LNCaP clone FGC (cell line): Measurements from ENCODE around the gene PRTG.

Experiments
- DNase-seq: peaks from one replicate; pipeline ENCODE4 v3.0.0-alpha.2; 2011; ENCODE audit warnings: low read depth
- H3K4me3 ChIP-seq: 2 replicates; pipeline ENCODE4 v1.5.1; 2011; ENCODE audit warnings: mild to moderate bottlenecking, low read depth, low read length, control low read depth
- TF ChIP-seq, protein P1 (sequence below): IDR thresholded peaks from 2 replicates; pipeline ENCODE4 v1.5.1; 2012; ENCODE audit warnings: mild to moderate bottlenecking; ENCODE audit not compliant: control insufficient read depth, insufficient read depth; ENCODE audit errors: extremely low read depth

PRTG gene

DNA sequence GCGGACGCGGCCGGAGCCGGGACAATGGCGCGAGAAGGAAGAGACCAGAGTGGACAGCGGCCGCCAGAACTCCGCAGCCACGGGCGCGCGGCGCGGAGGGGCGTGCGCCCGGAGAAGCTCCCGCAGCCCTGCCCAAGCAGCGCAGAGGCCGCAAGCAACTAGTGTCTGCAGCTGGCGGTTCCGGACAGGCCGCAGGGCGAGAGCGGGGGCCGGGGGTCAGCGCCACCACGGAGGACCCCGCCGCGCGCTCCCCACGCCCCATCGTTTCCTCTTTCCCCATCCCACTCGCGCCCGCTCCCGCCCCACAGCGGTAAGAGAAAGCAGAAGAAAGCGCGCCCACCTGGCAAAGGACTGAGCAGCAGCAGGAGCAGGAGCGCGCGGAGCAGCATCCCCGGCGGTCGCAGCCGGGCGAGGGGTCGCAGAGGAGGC is 440 bp downstream of the PRTG start:
- H3K4me3 ChIP-seq: peak overlapping the region; percentile 60
- no peak for DNase-seq
- TF ChIP-seq, protein P1, sequence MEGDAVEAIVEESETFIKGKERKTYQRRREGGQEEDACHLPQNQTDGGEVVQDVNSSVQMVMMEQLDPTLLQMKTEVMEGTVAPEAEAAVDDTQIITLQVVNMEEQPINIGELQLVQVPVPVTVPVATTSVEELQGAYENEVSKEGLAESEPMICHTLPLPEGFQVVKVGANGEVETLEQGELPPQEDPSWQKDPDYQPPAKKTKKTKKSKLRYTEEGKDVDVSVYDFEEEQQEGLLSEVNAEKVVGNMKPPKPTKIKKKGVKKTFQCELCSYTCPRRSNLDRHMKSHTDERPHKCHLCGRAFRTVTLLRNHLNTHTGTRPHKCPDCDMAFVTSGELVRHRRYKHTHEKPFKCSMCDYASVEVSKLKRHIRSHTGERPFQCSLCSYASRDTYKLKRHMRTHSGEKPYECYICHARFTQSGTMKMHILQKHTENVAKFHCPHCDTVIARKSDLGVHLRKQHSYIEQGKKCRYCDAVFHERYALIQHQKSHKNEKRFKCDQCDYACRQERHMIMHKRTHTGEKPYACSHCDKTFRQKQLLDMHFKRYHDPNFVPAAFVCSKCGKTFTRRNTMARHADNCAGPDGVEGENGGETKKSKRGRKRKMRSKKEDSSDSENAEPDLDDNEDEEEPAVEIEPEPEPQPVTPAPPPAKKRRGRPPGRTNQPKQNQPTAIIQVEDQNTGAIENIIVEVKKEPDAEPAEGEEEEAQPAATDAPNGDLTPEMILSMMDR: no peak

DNA sequence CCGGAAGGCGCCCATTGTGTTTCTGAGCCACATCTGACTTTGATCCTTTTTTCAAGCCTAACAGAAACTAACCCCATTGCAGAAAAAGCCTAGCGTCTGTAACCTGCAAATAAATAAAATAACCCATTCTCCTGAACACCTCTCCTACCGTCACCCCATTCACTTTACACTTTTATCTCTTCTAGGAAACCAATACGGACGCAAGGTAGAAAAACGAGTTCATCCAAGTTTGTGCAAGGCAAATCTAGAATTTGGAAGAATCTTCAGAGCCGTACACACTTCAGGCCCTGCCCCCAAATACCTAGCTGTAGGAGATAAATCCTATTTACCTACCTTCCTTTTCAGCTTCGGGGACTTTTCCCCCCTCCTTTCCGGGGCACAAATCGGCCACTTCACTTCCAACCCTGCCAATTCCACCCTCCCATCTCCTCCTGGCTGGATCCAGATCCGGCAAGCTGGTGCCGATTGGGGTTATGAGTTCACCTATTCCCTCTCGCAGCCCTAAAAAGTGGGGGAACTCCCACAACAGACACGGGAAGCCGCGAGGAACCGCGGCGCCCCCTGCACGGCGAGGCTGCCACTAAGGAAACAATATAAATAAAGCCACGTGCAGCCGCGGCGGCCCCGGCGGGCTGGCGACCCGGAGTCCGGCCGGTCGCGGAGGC is 987 bp downstream of the PRTG start:
- DNase-seq: no peak
- TF ChIP-seq, protein P1: peak; percentile 17; the same call in 1 of the 2 replicates
- peak overlapping the region; percentile 60 for H3K4me3 ChIP-seq

DNA sequence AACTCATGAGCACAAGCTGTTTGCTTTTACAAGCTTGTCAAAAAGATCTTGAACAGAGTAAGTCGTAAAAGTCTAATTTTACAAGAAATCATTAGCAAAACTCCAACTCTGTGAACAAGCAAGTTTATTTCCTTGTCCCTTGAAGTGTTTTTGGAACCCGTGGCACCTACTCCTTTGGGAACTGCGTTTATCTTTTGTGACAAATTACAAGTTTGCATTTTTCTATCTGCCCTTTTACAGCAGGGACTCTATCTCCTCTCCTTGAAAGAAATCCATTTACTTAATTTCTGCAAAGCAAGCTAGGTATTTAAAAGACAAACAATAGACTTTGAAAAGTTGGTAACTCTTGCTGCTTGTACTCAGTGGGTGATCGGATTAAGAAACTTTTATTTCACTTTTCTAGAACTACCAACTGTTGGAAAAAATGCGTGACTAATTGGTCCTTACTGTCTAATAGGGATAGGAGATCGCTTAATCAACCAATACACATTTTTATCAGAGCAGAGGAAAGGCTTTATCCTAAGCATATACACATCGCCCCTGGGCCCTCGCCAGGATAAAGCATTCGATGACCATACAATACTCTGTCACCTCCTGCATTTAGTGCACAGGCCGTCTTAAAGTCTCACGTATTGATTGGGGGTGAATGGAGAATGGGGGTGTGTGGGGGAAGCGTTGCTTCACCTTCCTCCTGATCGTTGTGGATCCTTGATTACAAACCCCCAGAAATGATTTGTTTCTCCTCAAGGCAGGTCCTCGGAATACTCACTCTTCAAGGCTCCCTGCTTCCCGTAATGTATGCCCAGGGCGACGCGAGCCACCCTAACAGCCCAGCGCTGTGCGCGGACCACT is 1.7 kb downstream of the PRTG start:
- H3K4me3 ChIP-seq: peak overlapping the region; percentile 60
- TF ChIP-seq, protein P1: no peak
- DNase-seq: peak; percentile 69

DNA sequence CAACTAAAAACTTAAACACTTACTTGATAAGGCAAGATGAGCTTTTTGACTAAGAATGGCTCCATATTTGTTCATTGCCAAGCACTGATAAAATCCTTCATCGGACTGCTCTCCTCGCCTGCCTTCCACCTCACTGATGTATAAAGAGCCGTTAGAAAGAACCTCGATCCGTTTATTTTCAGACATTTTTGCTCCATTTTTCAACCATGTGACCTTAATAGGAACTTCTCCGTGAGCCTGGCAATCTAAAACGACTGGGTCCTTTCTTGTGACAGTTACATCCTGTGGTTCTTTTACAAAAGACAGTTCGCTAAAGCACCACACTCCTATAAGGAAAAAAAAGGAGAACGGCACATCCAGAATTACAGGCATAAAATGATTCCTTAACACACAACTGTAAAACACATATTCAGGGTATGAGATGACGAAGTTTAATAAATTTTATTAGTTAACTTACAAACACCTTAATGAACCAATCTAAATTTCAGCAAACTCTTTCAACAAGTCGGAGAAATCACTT is 2.5 kb downstream of the PRTG start:
- H3K4me3 ChIP-seq: no peak overlapping the region
- TF ChIP-seq, protein P1: no peak
- no peak for DNase-seq

DNA sequence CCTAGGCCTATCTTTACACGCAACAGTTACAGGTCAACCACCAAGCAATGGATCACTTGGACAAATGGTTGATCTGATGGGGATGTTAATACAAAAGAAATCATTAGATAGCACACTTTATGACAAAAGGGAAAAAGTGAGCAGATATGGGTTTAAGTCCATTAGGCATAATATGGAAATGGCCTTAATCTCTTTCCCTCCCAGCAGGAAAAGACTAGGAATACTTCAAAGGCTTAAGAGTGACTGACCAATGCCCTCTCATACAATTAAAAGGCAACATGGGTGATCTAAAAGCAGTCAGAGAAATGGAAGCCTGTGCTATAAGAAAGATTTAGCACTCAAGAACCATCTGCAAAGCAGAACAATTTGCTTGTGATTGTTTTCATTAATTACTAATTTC is 3.3 kb downstream of the PRTG start:
- H3K4me3 ChIP-seq: no peak overlapping the region
- DNase-seq: no peak
- TF ChIP-seq, protein P1: no peak

DNA sequence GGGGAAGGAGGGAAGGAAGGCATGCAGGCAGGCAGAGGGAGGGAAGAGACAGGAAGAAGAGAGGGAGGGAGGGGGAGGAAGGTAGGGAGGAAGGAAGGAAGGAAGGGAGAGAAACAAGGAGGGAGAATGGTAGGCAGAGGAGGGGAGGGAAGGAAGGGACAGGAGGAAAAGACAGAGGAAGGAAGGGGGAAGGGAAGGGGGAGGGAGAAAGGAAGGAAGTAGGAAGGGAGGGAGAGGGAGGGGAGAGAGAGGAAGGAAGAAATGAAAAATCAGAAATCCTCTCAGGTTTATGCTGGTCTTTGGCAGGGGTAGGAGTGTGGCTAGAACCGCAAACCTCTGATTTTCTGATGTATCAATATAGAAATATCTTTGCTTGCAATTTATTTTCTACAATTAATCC is 4.2 kb downstream of the PRTG start:
- TF ChIP-seq, protein P1: no peak
- no peak for DNase-seq
- no peak overlapping the region for H3K4me3 ChIP-seq
